Neural progenitor cell (in vitro differentiated cells): ENCODE data around the gene NHSL1. TPM values are rescaled to one million over a fixed set of nuclear protein-coding genes. Genes with fewer than 3 reads are reported as not detected.
A peak's percentile ranks its signal among the peaks of the same experiment; 100 is the strongest.

Experiments used
- DNase-seq: peaks from one replicate; pipeline ENCODE4 v3.0.0-alpha.2; 2016; ENCODE audit warnings: low spot score
- H2AFZ ChIP-seq: fragments of 200-600 bp; sonication (generic); replicated peaks from 2 replicates; pipeline ENCODE4 v1.6.1; 2016; ENCODE audit warnings: antibody characterized with exemption
- H3F3A ChIP-seq: fragments of 200-600 bp; sonication (generic); 2 replicates; pipeline ENCODE4 v1.6.1; 2016; ENCODE audit warnings: antibody characterized with exemption, low read depth
- H3K27ac ChIP-seq: fragments of 200-600 bp; sonication (generic); 2 replicates; pipeline ENCODE4 v1.5.1; 2016; ENCODE audit warnings: mild to moderate bottlenecking
- H3K27me3 ChIP-seq: fragments of 200-600 bp; sonication (generic); 2 replicates; pipeline ENCODE4 v1.6.1; 2016; ENCODE audit warnings: mild to moderate bottlenecking, moderate library complexity
- H3K36me3 ChIP-seq: fragments of 200-600 bp; sonication (generic); 2 replicates; pipeline ENCODE4 v1.5.1; 2016
- H3K4me1 ChIP-seq: fragments of 200-600 bp; sonication (generic); 2 replicates; pipeline ENCODE4 v1.6.1; 2016; ENCODE audit warnings: mixed run types
- H3K4me2 ChIP-seq: fragments of 200-600 bp; sonication (generic); 2 replicates; pipeline ENCODE4 v1.6.1; 2016
- H3K4me3 ChIP-seq: fragments of 200-600 bp; sonication (generic); 2 replicates; pipeline ENCODE4 v1.5.1; 2016
- H3K79me2 ChIP-seq: fragments of 200-600 bp; sonication (generic); 2 replicates; pipeline ENCODE4 v1.6.1; 2016; ENCODE audit warnings: low read depth
- H3K9ac ChIP-seq: fragments of 200-600 bp; sonication (generic); 2 replicates; pipeline ENCODE4 v1.6.1; 2016
- H3K9me3 ChIP-seq: fragments of 200-600 bp; sonication (generic); 2 replicates; pipeline ENCODE4 v1.5.1; 2016; ENCODE audit warnings: low read depth
- H4K20me1 ChIP-seq: fragments of 200-600 bp; sonication (generic); 2 replicates; pipeline ENCODE4 v1.6.1; 2016; ENCODE audit warnings: low read depth
- H3K27ac Mint-ChIP-seq: 3 replicates; pipeline ENCODE4 v1.8.0; 2021; ENCODE audit warnings: mixed read lengths
- H3K27me3 Mint-ChIP-seq: 2 replicates; pipeline ENCODE4 v1.8.0; 2022; ENCODE audit warnings: low read depth, mild to moderate bottlenecking, inconsistent platforms, moderate library complexity, mixed read lengths; ENCODE audit not compliant: insufficient read depth
- H3K36me3 Mint-ChIP-seq: 3 replicates; pipeline ENCODE4 v1.8.0; 2021; ENCODE audit warnings: mixed read lengths
- H3K4me1 Mint-ChIP-seq: 3 replicates; pipeline ENCODE4 v1.8.0; 2021; ENCODE audit warnings: mixed read lengths
- H3K4me3 Mint-ChIP-seq: 3 replicates; pipeline ENCODE4 v1.8.0; 2021; ENCODE audit warnings: mild to moderate bottlenecking, moderate library complexity, mixed read lengths
- H3K9me3 Mint-ChIP-seq: 3 replicates; pipeline ENCODE4 v1.8.0; 2020; ENCODE audit warnings: mixed read lengths
- CTCF ChIP-seq: fragments of 200-600 bp; sonication (generic); IDR thresholded peaks from 2 replicates; pipeline ENCODE4 v1.5.1; 2017; ENCODE audit warnings: antibody characterized with exemption, mild to moderate bottlenecking
- EZH2 ChIP-seq: fragments of 200-600 bp; sonication (generic); IDR thresholded peaks from 2 replicates; pipeline ENCODE4 v1.6.1; 2017; ENCODE audit warnings: antibody characterized with exemption, mild to moderate bottlenecking, moderate library complexity
- EZH2phosphoT487 ChIP-seq: fragments of 200-600 bp; sonication (generic); IDR thresholded peaks from 2 replicates; pipeline ENCODE4 v1.6.1; 2017; ENCODE audit warnings: antibody characterized with exemption
- total RNA-seq: library from RNA; depleted of rRNA; stranded (reverse); fragments of >200 nt; gene quantifications from 2 replicates; pipeline ENCODE4 v1.2.3, GENCODE V29; 2015; ENCODE audit warnings: low replicate concordance

Gene NHSL1
- total RNA-seq, 1 donor from 2014 or later, result 12.1 TPM

- no peak overlapping the region for H2AFZ ChIP-seq
- peaks cover 30% of the 10 kb centered on the region for H3K36me3 Mint-ChIP-seq
- no peaks in the 10 kb centered on the region for H3K36me3 ChIP-seq
- no peaks in the 10 kb centered on the region for H4K20me1 ChIP-seq
- no peak overlapping the region for H3K4me2 ChIP-seq
- no peaks in the 10 kb centered on the region for H3K4me1 ChIP-seq
- H3K4me3 Mint-ChIP-seq, result no peak overlapping the region
- no peak overlapping the region for H3K27ac ChIP-seq
- no peaks in the 10 kb centered on the region for H3K79me2 ChIP-seq
- no peak for DNase-seq
- no peaks in the 10 kb centered on the region for H3K27me3 Mint-ChIP-seq
- no peaks in the 10 kb centered on the region for H3K9me3 Mint-ChIP-seq
- H3K9me3 ChIP-seq, result no peaks in the 10 kb centered on the region
- peaks cover 10% of the 10 kb centered on the region for H3K4me1 Mint-ChIP-seq
- H3F3A ChIP-seq, result no peaks in the 10 kb centered on the region
- no peaks in the 10 kb centered on the region for H3K27me3 ChIP-seq
- H3K4me3 ChIP-seq, result no peak overlapping the region
- peak overlapping the region; percentile 27 for H3K27ac Mint-ChIP-seq
- no peak overlapping the region for H3K9ac ChIP-seq
- TF ChIP-seq EZH2phosphoT487 (no peak), CTCF (no peak), EZH2 (no peak)
Measured at GRCh38 chr6:138431256-138432062, 67.8 kb downstream of the NHSL1 start.

GRCh38 chr6:138430361-138431145 is 68.7 kb downstream of the NHSL1 start:
- no peaks in the 10 kb centered on the region for H3K9me3 Mint-ChIP-seq
- Histone ChIP-seq H3K27me3 (no peaks in the 10 kb centered on the region), H3K4me3 (no peak overlapping the region), H2AFZ (no peak overlapping the region), H3K79me2 (no peaks in the 10 kb centered on the region), H3K27ac (no peak overlapping the region), H3K9me3 (no peaks in the 10 kb centered on the region), H3K9ac (no peak overlapping the region), H3K36me3 (no peaks in the 10 kb centered on the region), H4K20me1 (no peaks in the 10 kb centered on the region), H3K4me1 (no peaks in the 10 kb centered on the region), H3F3A (no peaks in the 10 kb centered on the region), H3K4me2 (no peak overlapping the region)
- DNase-seq, result no peak
- H3K4me1 Mint-ChIP-seq, result peaks cover 10% of the 10 kb centered on the region
- H3K4me3 Mint-ChIP-seq, result no peak overlapping the region
- peaks cover 26% of the 10 kb centered on the region for H3K36me3 Mint-ChIP-seq
- H3K27ac Mint-ChIP-seq, result no peak overlapping the region
- no peaks in the 10 kb centered on the region for H3K27me3 Mint-ChIP-seq
- no peak for TF ChIP-seq EZH2phosphoT487
- TF ChIP-seq CTCF, result no peak
- TF ChIP-seq EZH2, result no peak

- Mint-ChIP-seq H3K4me3 (no peak overlapping the region), H3K9me3 (no peaks in the 10 kb centered on the region), H3K27ac (peak overlapping the region; percentile 90), H3K4me1 (peaks cover 10% of the 10 kb centered on the region), H3K27me3 (no peaks in the 10 kb centered on the region), H3K36me3 (peaks cover 28% of the 10 kb centered on the region)
- no peak overlapping the region for H3K27ac ChIP-seq
- no peaks in the 10 kb centered on the region for H3F3A ChIP-seq
- no peak overlapping the region for H2AFZ ChIP-seq
- H3K4me2 ChIP-seq, result no peak overlapping the region
- no peaks in the 10 kb centered on the region for H3K27me3 ChIP-seq
- H3K4me1 ChIP-seq, result no peaks in the 10 kb centered on the region
- TF ChIP-seq EZH2 (no peak), EZH2phosphoT487 (no peak), CTCF (no peak)
- no peaks in the 10 kb centered on the region for H4K20me1 ChIP-seq
- no peak overlapping the region for H3K4me3 ChIP-seq
- H3K36me3 ChIP-seq, result no peaks in the 10 kb centered on the region
- DNase-seq, result no peak
- no peak overlapping the region for H3K9ac ChIP-seq
- no peaks in the 10 kb centered on the region for H3K79me2 ChIP-seq
- H3K9me3 ChIP-seq, result no peaks in the 10 kb centered on the region
Measured at GRCh38 chr6:138429761-138430160, 69.5 kb downstream of the NHSL1 start.
